ENCODE data around the gene GSK3A. TPM values are rescaled to one million over a fixed set of nuclear protein-coding genes. Genes with fewer than 3 reads are reported as not detected.
A peak's percentile ranks its signal among the peaks of the same experiment; 100 is the strongest.

GSK3A gene
- total RNA-seq, 4 donors from 2014 or later: 31.4 to 44.1 (median 41.0) TPM

GRCh38 chr19:42288881-42289555 is 46.6 kb upstream of the GSK3A start:
- H3K27ac ChIP-seq: no peak overlapping the region
- H3K9me3 ChIP-seq: no peaks in the 10 kb centered on the region
- peaks cover 0 to 74% (median 0%) of the 10 kb centered on the region in 3 donors for H3K36me3 ChIP-seq
- H3K4me1 ChIP-seq: peaks cover 0 to 34% (median 16%) of the 10 kb centered on the region in 4 donors
- H3K4me3 ChIP-seq: no peak overlapping the region
- no peak for DNase-seq
- H3K27me3 ChIP-seq: no peaks in the 10 kb centered on the region
- TF ChIP-seq, protein P1, sequence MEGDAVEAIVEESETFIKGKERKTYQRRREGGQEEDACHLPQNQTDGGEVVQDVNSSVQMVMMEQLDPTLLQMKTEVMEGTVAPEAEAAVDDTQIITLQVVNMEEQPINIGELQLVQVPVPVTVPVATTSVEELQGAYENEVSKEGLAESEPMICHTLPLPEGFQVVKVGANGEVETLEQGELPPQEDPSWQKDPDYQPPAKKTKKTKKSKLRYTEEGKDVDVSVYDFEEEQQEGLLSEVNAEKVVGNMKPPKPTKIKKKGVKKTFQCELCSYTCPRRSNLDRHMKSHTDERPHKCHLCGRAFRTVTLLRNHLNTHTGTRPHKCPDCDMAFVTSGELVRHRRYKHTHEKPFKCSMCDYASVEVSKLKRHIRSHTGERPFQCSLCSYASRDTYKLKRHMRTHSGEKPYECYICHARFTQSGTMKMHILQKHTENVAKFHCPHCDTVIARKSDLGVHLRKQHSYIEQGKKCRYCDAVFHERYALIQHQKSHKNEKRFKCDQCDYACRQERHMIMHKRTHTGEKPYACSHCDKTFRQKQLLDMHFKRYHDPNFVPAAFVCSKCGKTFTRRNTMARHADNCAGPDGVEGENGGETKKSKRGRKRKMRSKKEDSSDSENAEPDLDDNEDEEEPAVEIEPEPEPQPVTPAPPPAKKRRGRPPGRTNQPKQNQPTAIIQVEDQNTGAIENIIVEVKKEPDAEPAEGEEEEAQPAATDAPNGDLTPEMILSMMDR (IDR thresholded peaks at IDR 0.05): no peak
- TF ChIP-seq POLR2A (IDR thresholded peaks at IDR 0.05): no peak

GRCh38 chr19:42288387-42288786 is 46.0 kb upstream of the GSK3A start:
- TF ChIP-seq, protein P1 (IDR thresholded peaks at IDR 0.05): no peak
- Histone ChIP-seq H3K36me3 (peaks cover 0 to 69% (median 0%) of the 10 kb centered on the region in 3 donors), H3K4me3 (no peak overlapping the region), H3K27ac (no peak overlapping the region), H3K9me3 (no peaks in the 10 kb centered on the region), H3K4me1 (peaks cover 0 to 34% (median 16%) of the 10 kb centered on the region in 4 donors), H3K27me3 (no peaks in the 10 kb centered on the region)
- no peak for DNase-seq

DNA sequence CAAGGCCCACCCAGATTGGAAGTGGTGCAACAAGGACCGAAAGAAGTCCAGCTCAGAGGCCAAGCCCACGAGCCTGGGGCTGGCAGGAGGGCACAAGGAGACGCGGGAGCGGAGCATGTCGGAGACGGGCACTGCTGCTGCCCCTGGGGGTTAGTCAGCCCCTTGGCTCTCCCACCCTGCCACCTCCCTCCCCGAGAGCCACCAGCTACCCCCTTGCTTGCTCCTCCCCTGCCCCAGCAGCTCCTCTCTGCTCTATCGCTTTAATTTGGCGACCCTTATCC is 45.4 kb upstream of the GSK3A start:
- H3K4me1 ChIP-seq: peaks cover 2 to 40% (median 19%) of the 10 kb centered on the region in 4 donors
- peak in 1 of 3 donors; percentile 40 for DNase-seq
- no peak for TF ChIP-seq POLR2A (IDR thresholded peaks at IDR 0.05)

DNA sequence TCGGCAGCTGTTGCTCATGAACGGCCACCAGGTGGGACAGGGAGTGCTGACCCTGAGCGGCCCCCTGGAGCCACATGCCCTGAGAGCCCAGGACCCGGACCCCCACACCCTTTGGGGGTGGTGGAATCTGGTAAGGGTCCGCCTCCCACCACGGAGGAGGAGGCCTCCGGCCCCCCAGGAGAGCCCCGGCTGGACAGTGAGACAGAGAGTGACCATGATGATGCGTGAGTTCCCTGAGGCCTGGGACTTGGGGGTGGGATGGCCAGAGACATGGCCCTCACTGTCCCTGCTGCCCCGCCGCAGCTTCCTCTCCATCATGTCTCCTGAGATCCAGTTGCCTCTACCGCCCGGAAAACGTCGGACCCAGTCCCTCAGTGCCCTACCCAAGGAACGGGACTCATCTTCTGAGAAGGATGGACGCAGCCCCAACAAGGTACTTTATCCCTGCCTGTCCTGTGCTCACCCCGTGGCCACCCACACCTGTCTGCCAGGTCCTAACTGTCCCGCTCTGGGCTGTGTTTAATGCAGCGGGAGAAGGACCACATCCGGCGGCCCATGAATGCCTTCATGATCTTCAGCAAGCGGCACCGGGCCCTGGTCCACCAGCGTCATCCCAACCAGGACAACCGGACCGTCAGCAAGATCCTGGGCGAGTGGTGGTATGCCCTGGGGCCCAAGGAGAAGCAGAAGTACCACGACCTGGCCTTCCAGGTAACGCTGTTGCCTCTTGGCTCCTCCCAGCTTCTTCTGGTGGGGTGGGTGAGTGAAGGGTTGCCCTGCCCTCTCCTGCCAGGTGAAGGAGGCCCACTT is 44.8 kb upstream of the GSK3A start:
- H3K4me3 ChIP-seq: no peak overlapping the region
- H3K27me3 ChIP-seq: no peaks in the 10 kb centered on the region
- H3K4me1 ChIP-seq: peaks cover 2 to 46% (median 23%) of the 10 kb centered on the region in 4 donors
- H3K27ac ChIP-seq: peak overlapping the region in 2 of 4 donors; percentile 29 to 96
- TF ChIP-seq, protein P1 (IDR thresholded peaks at IDR 0.05): no peak
- TF ChIP-seq POLR2A (IDR thresholded peaks at IDR 0.05): no peak
- H3K36me3 ChIP-seq: peaks cover 0 to 57% (median 0%) of the 10 kb centered on the region in 3 donors
- no peaks in the 10 kb centered on the region for H3K9me3 ChIP-seq
- DNase-seq: no peak

More for the DNA sequence above, 45.4 kb upstream of the GSK3A start:
- no peak overlapping the region for H3K27ac ChIP-seq
- H3K27me3 ChIP-seq: no peaks in the 10 kb centered on the region
- H3K36me3 ChIP-seq: peaks cover 0 to 62% (median 0%) of the 10 kb centered on the region in 3 donors
- no peaks in the 10 kb centered on the region for H3K9me3 ChIP-seq
- no peak overlapping the region for H3K4me3 ChIP-seq

GRCh38 chr19:42286349-42287016 is 44.1 kb upstream of the GSK3A start:
- Histone ChIP-seq H3K4me1 (peaks cover 6 to 53% (median 31%) of the 10 kb centered on the region in 4 donors), H3K9me3 (no peaks in the 10 kb centered on the region), H3K27me3 (no peaks in the 10 kb centered on the region), H3K27ac (peak overlapping the region; percentile 20 to 96 (median 34)), H3K4me3 (no peak overlapping the region), H3K36me3 (peaks cover 0 to 49% (median 0%) of the 10 kb centered on the region in 3 donors)
- no peak for DNase-seq
- TF ChIP-seq POLR2A (IDR thresholded peaks at IDR 0.05): no peak
- TF ChIP-seq, protein P1 (IDR thresholded peaks at IDR 0.05): no peak

Measured in Peyer's patch (tissue), 4 donors.